Mesodermal cell (in vitro differentiated cells): ENCODE measurements around the gene MYO3A.

ENCODE experiments used
- H3K27ac ChIP-seq: 2 replicates; pipeline ENCODE4 v1.7.0; 2013; ENCODE audit warnings: mild to moderate bottlenecking, low read depth, low read length, moderate library complexity; ENCODE audit not compliant: severe bottlenecking
- H3K36me3 ChIP-seq: 2 replicates; pipeline ENCODE4 v1.7.1; 2013; ENCODE audit warnings: mild to moderate bottlenecking, low read length, moderate library complexity; ENCODE audit not compliant: control insufficient read depth, insufficient read depth
- H3K4me1 ChIP-seq: one replicate; pipeline ENCODE4 v1.7.1; 2013; ENCODE audit warnings: mild to moderate bottlenecking, low read length; ENCODE audit not compliant: insufficient read depth, control insufficient read depth, poor library complexity, severe bottlenecking
- H3K4me3 ChIP-seq: 2 replicates; pipeline ENCODE4 v1.7.0; 2013; ENCODE audit warnings: low read length, control low read depth, mild to moderate bottlenecking; ENCODE audit not compliant: insufficient read depth, poor library complexity, severe bottlenecking; ENCODE audit errors: extremely low read depth
- H3K9me3 ChIP-seq: 2 replicates; pipeline ENCODE4 v1.7.1; 2013; ENCODE audit warnings: mild to moderate bottlenecking, low read length, moderate library complexity; ENCODE audit not compliant: control insufficient read depth
- WGBS, 2 experiments: methylation state at CpG; one replicate each; pipeline ENCODE4 v1.1.5; 2013; ENCODE audit warnings: missing lambda C conversion rate in 2 of 2; ENCODE audit not compliant: insufficient coverage in 2 of 2; 5-methylcytosine and 5-hydroxymethylcytosine counted together

MYO3A gene

GRCh38 chr10:26212511-26212910, 278.5 kb downstream of the MYO3A start:
- Histone ChIP-seq H3K9me3 (no peaks in the 10 kb centered on the region), H3K4me3 (no peak overlapping the region), H3K4me1 (peaks cover 17% of the 10 kb centered on the region), H3K36me3 (no peaks in the 10 kb centered on the region), H3K27ac (no peak overlapping the region)
- WGBS, 2 experiments = 54 to 69% methylated on average over 5 to 10 of the region's 12 CpGs

- Histone ChIP-seq H3K9me3 (no peaks in the 10 kb centered on the region), H3K4me1 (peaks cover 24% of the 10 kb centered on the region), H3K36me3 (no peaks in the 10 kb centered on the region), H3K27ac (no peak overlapping the region), H3K4me3 (no peak overlapping the region)
- 61 to 71% methylated on average over 11 of the region's 11 CpGs for WGBS, 2 experiments
Measured at GRCh38 chr10:26213157-26213800, 279.2 kb downstream of the MYO3A start.

GRCh38 chr10:26214004-26214403, 280.0 kb downstream of the MYO3A start:
- Histone ChIP-seq H3K27ac (no peak overlapping the region), H3K9me3 (no peaks in the 10 kb centered on the region), H3K36me3 (no peaks in the 10 kb centered on the region), H3K4me3 (no peak overlapping the region), H3K4me1 (peaks cover 24% of the 10 kb centered on the region)
- 0 to 20% methylated on average over 1 to 2 of the region's 7 CpGs for WGBS, 2 experiments

- Histone ChIP-seq H3K27ac (no peak overlapping the region), H3K4me1 (peaks cover 24% of the 10 kb centered on the region), H3K9me3 (no peaks in the 10 kb centered on the region), H3K4me3 (no peak overlapping the region), H3K36me3 (no peaks in the 10 kb centered on the region)
- WGBS, 2 experiments = 2 to 4% methylated on average over 32 to 34 of the region's 34 CpGs
Measured at GRCh38 chr10:26214551-26215395, 280.7 kb downstream of the MYO3A start.

GRCh38 chr10:26215396-26215934, 281.4 kb downstream of the MYO3A start:
- Histone ChIP-seq H3K4me1 (peaks cover 24% of the 10 kb centered on the region), H3K4me3 (peak overlapping the region; percentile 10), H3K27ac (no peak overlapping the region), H3K9me3 (no peaks in the 10 kb centered on the region), H3K36me3 (no peaks in the 10 kb centered on the region)
- 1 to 2% methylated on average over 28 to 29 of the region's 31 CpGs for WGBS, 2 experiments

GRCh38 chr10:26215935-26216584, 282.0 kb downstream of the MYO3A start:
- H3K9me3 ChIP-seq = no peaks in the 10 kb centered on the region
- WGBS, 2 experiments = 0% methylated on average over 27 to 50 of the region's 57 CpGs
- H3K4me1 ChIP-seq = peaks cover 24% of the 10 kb centered on the region
- peak overlapping the region; percentile 22 for H3K4me3 ChIP-seq
- no peaks in the 10 kb centered on the region for H3K36me3 ChIP-seq
- no peak overlapping the region for H3K27ac ChIP-seq

- Histone ChIP-seq H3K36me3 (no peaks in the 10 kb centered on the region), H3K4me1 (peaks cover 24% of the 10 kb centered on the region), H3K27ac (no peak within 1 kb of the TSS), H3K9me3 (no peaks in the 10 kb centered on the region), H3K4me3 (peak within 1 kb of the TSS; percentile 22)
- 0 to 1% methylated on average over 52 to 53 of the region's 60 CpGs for WGBS, 2 experiments
Measured at GRCh38 chr10:26216585-26217395, 282.8 kb downstream of the MYO3A start, which contains the start of gene GAD2. GAD2 (plus strand) TSS chr10:26216774; CDS start chr10:26216810, 36 bp downstream.

- peaks cover 27% of the 10 kb centered on the region for H3K4me1 ChIP-seq
- H3K36me3 ChIP-seq = no peaks in the 10 kb centered on the region
- no peaks in the 10 kb centered on the region for H3K9me3 ChIP-seq
- H3K4me3 ChIP-seq = peak overlapping the region; percentile 14
- no peak overlapping the region for H3K27ac ChIP-seq
- WGBS, 2 experiments = 0 to 1% methylated on average over 58 to 64 of the region's 64 CpGs
Measured at GRCh38 chr10:26217396-26218086, 283.5 kb downstream of the MYO3A start.

- H3K4me1 ChIP-seq = peaks cover 28% of the 10 kb centered on the region
- H3K36me3 ChIP-seq = no peaks in the 10 kb centered on the region
- WGBS, 2 experiments = 100% methylated on average over 1 of the region's 1 CpG; no CpG with 5 or more reads in 1 of the 2 experiments
- H3K4me3 ChIP-seq = no peak overlapping the region
- no peak overlapping the region for H3K27ac ChIP-seq
- no peaks in the 10 kb centered on the region for H3K9me3 ChIP-seq
Measured at GRCh38 chr10:26219676-26220075, 285.6 kb downstream of the MYO3A start.
